ENCODE measurements around the gene CCDC50.

CCDC50 gene

DNA sequence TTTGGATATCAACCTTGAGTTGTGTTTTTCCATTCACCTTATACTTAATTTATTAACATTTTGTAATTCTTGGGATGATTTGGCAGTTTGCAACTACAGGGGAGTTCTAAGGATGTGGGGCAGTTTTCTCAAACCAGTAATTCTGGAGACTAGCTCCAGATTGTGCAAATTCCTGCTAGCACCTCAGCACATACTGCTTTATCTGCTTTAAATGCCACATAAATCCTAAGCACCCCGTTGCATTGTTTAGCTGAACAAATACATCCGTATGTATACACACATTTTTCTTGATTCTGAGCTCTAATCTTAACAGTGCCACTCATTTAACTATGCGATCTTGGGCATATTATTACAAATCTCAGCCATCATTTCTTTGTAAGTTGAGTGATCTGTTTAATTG, 18.0 kb downstream of the CCDC50 start:
- no peak for DNase-seq (ENCODE audit: low spot score)

- DNase-seq (ENCODE audit: low spot score), result no peak
These were observed 18.9 kb downstream of the CCDC50 start for GRCh38 chr3:191348098-191348497.

- no peak for DNase-seq (ENCODE audit: low spot score)
These were observed 21.3 kb downstream of the CCDC50 start for GRCh38 chr3:191350396-191351090.

- no peak for DNase-seq (ENCODE audit: low spot score)
These were observed 22.8 kb downstream of the CCDC50 start for GRCh38 chr3:191352014-191352413.

GRCh38 chr3:191353022-191353777, 24.0 kb downstream of the CCDC50 start:
- no peak for DNase-seq (ENCODE audit: low spot score)

GRCh38 chr3:191355406-191355805, 26.2 kb downstream of the CCDC50 start:
- DNase-seq (ENCODE audit: low spot score), result no peak

- DNase-seq (ENCODE audit: low spot score), result no peak
These were observed 27.6 kb downstream of the CCDC50 start for GRCh38 chr3:191356631-191357439.

DNA sequence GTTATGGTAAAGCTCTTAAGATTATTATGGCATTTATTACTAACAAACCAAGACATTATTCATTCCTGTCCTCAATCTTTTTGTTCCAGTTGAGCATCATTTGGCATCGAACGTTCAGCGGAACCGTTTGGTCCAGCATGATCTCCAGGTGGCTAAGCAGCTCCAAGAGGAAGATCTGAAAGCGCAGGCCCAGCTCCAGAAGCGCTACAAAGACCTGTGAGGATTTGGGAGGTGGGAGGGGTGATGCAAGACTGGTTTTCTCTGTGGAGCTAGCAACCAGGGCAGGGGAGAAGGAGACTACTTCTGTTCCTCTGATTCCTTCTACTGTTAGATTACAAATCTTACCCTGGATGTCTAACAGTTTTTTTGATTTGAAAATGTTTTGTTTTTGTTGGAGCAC, 28.7 kb downstream of the CCDC50 start:
- no peak for DNase-seq (ENCODE audit: low spot score)

- no peak for DNase-seq (ENCODE audit: low spot score)
These were observed 29.7 kb downstream of the CCDC50 start for GRCh38 chr3:191358929-191359328.

DNA sequence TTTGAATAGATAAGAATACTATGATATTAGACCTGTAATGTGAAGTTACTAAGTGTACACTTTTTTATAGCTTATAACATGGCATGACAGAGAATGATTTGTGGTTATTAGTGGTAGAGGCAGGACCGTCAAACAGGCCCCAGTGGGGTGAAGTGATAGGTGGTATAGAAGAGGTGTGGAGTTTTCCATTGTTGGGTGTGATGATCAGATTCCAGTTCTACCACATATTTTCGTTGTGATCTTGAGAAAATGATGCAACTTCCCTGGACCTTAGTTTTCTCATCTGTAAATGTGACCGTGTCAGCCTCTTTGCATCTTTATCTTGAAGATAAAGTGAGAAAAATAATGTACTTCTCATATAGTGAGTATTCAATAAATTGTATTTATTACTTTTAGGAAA, 31.4 kb downstream of the CCDC50 start:
- DNase-seq (ENCODE audit: low spot score), result no peak

DNA sequence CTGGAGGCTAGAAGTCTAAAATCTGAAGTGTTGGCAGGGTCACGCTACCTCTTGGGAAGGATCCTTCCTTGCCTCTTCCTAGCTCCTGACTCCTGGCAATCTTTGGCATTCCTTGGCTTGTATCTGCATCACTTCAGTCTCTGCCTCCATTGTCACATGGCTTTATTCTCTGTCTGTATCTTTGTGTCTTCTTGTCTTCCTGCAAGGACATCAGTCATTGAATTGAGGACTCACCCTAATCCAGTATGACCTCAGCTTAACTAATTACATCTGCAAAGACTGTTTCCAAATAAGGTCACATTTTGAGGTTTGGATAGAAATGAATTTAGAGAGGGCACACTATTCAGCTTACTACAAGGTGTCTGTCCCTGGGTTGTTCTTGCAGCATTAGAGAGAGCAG, 32.3 kb downstream of the CCDC50 start:
- no peak for DNase-seq (ENCODE audit: low spot score)

GRCh38 chr3:191362037-191362436, 32.8 kb downstream of the CCDC50 start:
- no peak for DNase-seq (ENCODE audit: low spot score)

GRCh38 chr3:191362524-191363090, 33.4 kb downstream of the CCDC50 start:
- DNase-seq (ENCODE audit: low spot score), result no peak

DNA sequence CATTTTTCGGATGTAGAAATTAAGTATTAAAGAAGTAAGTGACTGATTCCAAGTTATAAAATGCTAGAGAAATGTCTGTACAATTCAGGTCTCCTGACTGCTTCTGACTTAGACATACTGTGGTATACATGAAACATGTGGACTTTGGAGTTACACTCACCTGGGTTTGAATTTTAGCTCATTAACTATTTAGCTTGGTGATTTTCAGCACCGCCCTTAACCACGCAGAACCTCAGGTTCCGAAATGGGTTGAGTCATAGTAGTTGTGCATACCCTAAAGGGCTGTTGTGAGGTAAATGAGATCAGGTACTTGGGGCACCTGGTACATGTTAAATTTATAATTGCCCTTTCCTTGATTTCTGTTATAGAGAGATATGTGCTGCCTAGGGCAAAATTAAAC, 34.0 kb downstream of the CCDC50 start:
- DNase-seq (ENCODE audit: low spot score), result no peak

DNA sequence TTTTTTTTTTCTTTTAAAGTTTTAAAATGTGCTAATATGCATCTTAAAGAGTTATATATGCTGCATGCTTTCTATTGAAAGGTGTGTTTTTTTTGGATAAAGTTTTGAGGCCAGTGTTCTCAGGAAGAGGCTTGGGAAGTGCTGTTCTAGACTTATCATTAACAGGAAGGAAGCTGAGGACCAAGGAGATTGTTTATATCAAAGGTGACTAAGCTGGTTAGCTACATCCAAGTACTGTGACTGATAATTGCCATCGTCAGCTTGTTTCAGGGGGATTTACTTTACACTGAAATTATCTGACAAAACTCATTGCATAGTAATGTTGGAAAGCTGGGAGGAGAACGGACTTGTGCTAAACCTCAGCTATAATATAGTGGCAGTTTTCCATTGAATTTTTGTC, 37.5 kb downstream of the CCDC50 start:
- DNase-seq (ENCODE audit: low spot score), result no peak

DNA sequence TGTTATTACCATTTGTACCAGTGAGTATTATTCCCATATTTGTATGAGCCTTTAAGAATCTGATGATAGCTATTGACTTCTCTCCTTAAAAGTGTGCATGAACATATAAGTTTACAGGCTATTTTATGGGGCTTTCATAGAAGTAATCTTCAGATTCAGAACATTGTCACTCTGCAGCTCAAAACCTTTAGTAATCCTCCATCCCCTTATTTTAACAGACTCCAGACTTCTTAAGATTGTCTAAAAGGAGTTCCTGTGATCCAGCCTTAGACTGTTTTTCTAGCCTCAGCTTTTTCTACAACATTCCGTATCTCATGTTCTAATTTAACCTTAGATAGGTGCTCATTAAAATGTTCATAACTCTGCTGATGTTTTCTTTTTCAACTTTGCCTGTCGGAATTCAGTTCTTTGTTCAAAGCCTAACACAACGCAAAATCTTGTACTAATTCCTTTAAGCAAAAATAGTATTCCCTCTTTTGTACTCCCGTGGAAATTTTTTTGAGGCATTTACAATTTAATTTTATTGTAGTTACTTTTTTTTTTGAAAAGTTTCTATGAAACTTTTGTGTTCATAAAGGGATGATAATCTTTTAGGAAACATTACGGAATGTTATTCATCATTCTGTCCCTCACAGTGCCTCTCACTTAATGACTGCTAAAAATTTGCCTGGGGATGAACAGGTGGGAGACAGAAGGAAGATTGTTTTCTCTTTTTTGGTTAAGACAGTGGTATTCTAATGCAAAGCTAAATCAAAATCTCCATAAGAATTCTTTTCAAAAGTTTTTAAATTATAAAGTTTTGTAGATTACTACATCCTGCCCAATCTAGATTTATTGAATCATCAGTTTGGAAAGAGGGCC, 39.8 kb downstream of the CCDC50 start:
- DNase-seq (ENCODE audit: low spot score), result no peak

DNA sequence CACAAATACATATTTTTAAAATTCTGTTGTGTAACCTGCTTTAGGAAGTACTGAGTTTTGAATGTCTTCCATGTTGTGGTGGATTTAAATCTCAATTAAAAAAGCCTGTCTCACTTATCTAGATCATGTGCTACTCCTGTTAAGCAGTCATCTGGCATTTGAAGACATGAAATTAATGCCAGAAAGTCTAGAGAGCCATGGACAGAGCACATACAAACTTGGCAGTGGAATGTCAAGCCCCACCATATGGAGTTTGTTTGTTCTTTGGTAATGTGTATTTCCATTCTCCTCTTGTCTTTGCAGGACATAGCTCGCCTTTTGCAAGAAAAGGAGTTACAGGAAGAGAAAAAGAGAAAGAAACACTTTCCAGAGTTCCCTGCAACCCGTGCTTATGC, 40.4 kb downstream of the CCDC50 start:
- DNase-seq (ENCODE audit: low spot score), result no peak

- DNase-seq (ENCODE audit: low spot score), result no peak
These were observed 42.9 kb downstream of the CCDC50 start for GRCh38 chr3:191372122-191372521.

DNA sequence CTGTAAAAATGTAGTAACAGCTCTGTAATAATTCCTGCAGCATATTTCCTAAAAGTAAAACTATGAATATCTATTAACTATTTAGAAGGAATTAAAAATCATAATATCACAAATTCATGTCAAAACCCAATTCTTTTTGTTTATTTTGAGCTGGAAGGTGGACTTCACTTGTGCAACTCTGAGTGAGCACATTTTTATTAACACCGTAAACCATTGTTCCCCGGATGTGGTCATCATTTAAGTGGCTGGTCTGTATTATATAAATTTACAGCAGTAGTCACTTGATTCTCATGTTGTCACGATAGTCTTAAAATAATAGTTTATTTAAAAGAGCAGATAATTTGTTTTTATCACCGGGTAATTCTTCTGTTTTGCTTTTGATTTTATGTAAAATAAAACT, 44.1 kb downstream of the CCDC50 start:
- no peak for DNase-seq (ENCODE audit: low spot score)

GRCh38 chr3:191376516-191377141, 47.4 kb downstream of the CCDC50 start:
- DNase-seq (ENCODE audit: low spot score), result no peak

- DNase-seq (ENCODE audit: low spot score), result no peak
These were observed 49.1 kb downstream of the CCDC50 start for GRCh38 chr3:191378142-191378812.
